ENCODE results near the gene SLC37A1.

DNA sequence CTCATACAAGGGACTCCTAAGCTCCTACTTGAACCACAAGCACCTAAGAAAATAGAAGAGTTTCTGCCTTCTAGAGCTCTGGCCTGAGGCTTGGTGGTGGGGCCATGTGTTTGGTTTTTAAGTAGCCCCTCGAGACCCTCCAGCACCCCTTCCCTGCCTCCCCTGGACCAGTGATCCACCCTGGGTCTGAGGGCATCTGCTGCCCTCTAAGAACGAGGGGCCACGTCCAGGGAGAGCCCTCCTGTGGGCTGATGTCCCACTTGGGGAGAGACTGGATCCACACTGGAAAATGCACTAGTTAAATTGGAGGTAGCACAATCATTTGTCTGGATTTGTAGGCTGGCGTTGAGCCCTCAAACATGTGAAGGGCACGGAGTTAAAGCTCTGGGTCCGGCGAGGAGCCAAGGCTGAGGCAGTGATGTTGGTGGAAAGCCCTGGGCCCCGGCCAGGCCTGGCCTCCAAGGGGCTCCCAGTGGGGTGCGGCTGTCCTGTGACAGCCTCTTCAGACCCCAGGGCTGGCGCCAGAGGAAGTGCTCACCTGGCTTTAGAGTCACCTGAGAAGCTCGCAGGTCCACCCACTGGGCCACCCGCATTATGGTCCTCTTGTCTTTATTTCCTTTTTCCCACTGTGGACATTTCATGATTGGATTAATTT is 65.2 kb downstream of the SLC37A1 start:
- TF ChIP-seq, protein P1, sequence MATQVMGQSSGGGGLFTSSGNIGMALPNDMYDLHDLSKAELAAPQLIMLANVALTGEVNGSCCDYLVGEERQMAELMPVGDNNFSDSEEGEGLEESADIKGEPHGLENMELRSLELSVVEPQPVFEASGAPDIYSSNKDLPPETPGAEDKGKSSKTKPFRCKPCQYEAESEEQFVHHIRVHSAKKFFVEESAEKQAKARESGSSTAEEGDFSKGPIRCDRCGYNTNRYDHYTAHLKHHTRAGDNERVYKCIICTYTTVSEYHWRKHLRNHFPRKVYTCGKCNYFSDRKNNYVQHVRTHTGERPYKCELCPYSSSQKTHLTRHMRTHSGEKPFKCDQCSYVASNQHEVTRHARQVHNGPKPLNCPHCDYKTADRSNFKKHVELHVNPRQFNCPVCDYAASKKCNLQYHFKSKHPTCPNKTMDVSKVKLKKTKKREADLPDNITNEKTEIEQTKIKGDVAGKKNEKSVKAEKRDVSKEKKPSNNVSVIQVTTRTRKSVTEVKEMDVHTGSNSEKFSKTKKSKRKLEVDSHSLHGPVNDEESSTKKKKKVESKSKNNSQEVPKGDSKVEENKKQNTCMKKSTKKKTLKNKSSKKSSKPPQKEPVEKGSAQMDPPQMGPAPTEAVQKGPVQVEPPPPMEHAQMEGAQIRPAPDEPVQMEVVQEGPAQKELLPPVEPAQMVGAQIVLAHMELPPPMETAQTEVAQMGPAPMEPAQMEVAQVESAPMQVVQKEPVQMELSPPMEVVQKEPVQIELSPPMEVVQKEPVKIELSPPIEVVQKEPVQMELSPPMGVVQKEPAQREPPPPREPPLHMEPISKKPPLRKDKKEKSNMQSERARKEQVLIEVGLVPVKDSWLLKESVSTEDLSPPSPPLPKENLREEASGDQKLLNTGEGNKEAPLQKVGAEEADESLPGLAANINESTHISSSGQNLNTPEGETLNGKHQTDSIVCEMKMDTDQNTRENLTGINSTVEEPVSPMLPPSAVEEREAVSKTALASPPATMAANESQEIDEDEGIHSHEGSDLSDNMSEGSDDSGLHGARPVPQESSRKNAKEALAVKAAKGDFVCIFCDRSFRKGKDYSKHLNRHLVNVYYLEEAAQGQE (IDR thresholded peaks at IDR 0.05; ENCODE audit: borderline replicate concordance in 1 of 2, low read depth in 1 of 2, low read length in 2 of 2) = no peak
- no peak for TF ChIP-seq DMTF1 (CRISPR knock-in tag; IDR thresholded peaks at IDR 0.05)

Measured in HepG2 (cell line).